NCI-H2107 treated with DMSO at 0.1 percent for 48 hours (cell line): ENCODE measurements around the gene WASHC2C.
"Not testable (repeated sequence)": the region's sequence is repeated elsewhere in the genome, so short reads cannot be mapped to it uniquely, and the experiment has no call there.

ENCODE experiments used
- DNase-seq: peaks from one replicate; lab custom pipeline; 2025; ENCODE audit not compliant: unreplicated experiment; lab: John Stamatoyannopoulos, UW

WASHC2C gene

GRCh38 chr10:45761622-45762021, 34.6 kb downstream of the WASHC2C start:
- not testable (repeated sequence) for DNase-seq

- DNase-seq, result not testable (repeated sequence)
Measured at GRCh38 chr10:45763037-45763436, 36.0 kb downstream of the WASHC2C start.

GRCh38 chr10:45768334-45768733, 41.3 kb downstream of the WASHC2C start:
- not testable (repeated sequence) for DNase-seq

GRCh38 chr10:45771757-45772461, 44.8 kb downstream of the WASHC2C start:
- DNase-seq, result not testable (repeated sequence)

- not testable (repeated sequence) for DNase-seq
Measured at GRCh38 chr10:45786217-45786616, 59.2 kb downstream of the WASHC2C start.

GRCh38 chr10:45787212-45787741, 60.2 kb downstream of the WASHC2C start:
- DNase-seq, result not testable (repeated sequence)

- not testable (repeated sequence) for DNase-seq
Measured at GRCh38 chr10:45789991-45790390, 62.9 kb downstream of the WASHC2C start.

- not testable (repeated sequence) for DNase-seq
Measured at GRCh38 chr10:45790694-45791426, 63.8 kb downstream of the WASHC2C start.

- DNase-seq, result not testable (repeated sequence)
Measured at GRCh38 chr10:45794761-45795160, 67.7 kb downstream of the WASHC2C start.

GRCh38 chr10:45803060-45804010, 76.3 kb downstream of the WASHC2C start:
- peak; percentile 0 for DNase-seq

GRCh38 chr10:45804996-45805395, 77.9 kb downstream of the WASHC2C start:
- DNase-seq, result not testable (repeated sequence)

GRCh38 chr10:45809837-45810236, 82.8 kb downstream of the WASHC2C start:
- DNase-seq, result no peak

GRCh38 chr10:45811075-45811474, 84.0 kb downstream of the WASHC2C start:
- no peak for DNase-seq

GRCh38 chr10:45812959-45813358, 85.9 kb downstream of the WASHC2C start:
- not testable (repeated sequence) for DNase-seq

- not testable (repeated sequence) for DNase-seq
Measured at GRCh38 chr10:45814146-45814545, 87.1 kb downstream of the WASHC2C start.

- DNase-seq, result no peak
Measured at GRCh38 chr10:45817130-45817859, 90.2 kb downstream of the WASHC2C start.

GRCh38 chr10:45817912-45818311, 90.8 kb downstream of the WASHC2C start:
- DNase-seq, result no peak

- no peak for DNase-seq
Measured at GRCh38 chr10:45819552-45819951, 92.5 kb downstream of the WASHC2C start.

- not testable (repeated sequence) for DNase-seq
Measured at GRCh38 chr10:45820107-45820830, 93.2 kb downstream of the WASHC2C start.
